ENCODE results near the gene CLCN1. TPM values are rescaled to one million over a fixed set of nuclear protein-coding genes. Genes with fewer than 3 reads are reported as not detected.

CLCN1 gene
- total and polyA plus RNA-seq, 2 donors (not counting 3 experiments of a cell fraction or from before 2014, with no cell fraction given): not detected

- no peaks in the 10 kb centered on the region for H3K9me3 ChIP-seq (replicated peaks; ENCODE audit: control insufficient read depth, insufficient read depth, low read length)
- H4K20me1 ChIP-seq (replicated peaks; ENCODE audit: control insufficient read depth, extremely low read depth, insufficient read depth, low read length): no peaks in the 10 kb centered on the region
- H3K4me1 ChIP-seq (ENCODE audit: control insufficient read depth, extremely low read depth, insufficient read depth, low read length): no peaks in the 10 kb centered on the region
- H3K36me3 ChIP-seq (ENCODE audit: control insufficient read depth in 2 of 2, extremely low read depth in 1 of 2, insufficient read depth in 2 of 2, low read length in 2 of 2): no peaks in the 10 kb centered on the region
- TF ChIP-seq EZH2 (IDR thresholded peaks at IDR 0.05; ENCODE audit: borderline replicate concordance, low read depth, low read length, severe bottlenecking): no peak
- no peak for TF ChIP-seq GATA2 (IDR thresholded peaks at IDR 0.05; ENCODE audit: insufficient read depth, insufficient read length, low read depth, low read length)
- TF ChIP-seq POLR2A (IDR thresholded peaks at IDR 0.05; ENCODE audit: low read depth, low read length): no peak
- TF ChIP-seq JUN (IDR thresholded peaks at IDR 0.05; ENCODE audit: borderline replicate concordance, insufficient read depth, insufficient read length, low read depth): no peak
- TF ChIP-seq MYC (IDR thresholded peaks at IDR 0.05; ENCODE audit: low read depth, low read length): no peak
- TF ChIP-seq POLR2AphosphoS5 (IDR thresholded peaks at IDR 0.05; ENCODE audit: insufficient read depth, low read depth, low read length): no peak
- TF ChIP-seq CTCF (IDR thresholded peaks at IDR 0.05; ENCODE audit: extremely low read depth in 1 of 2, insufficient read depth in 1 of 2, low read depth in 1 of 2, low read length in 2 of 2): no peak
- no peak for TF ChIP-seq FOS (IDR thresholded peaks at IDR 0.05; ENCODE audit: borderline replicate concordance, insufficient read depth, low read length)
- TF ChIP-seq MAX (IDR thresholded peaks at IDR 0.05; ENCODE audit: insufficient read depth, insufficient read length): no peak
- no peaks in the 10 kb centered on the region for H3K9me1 ChIP-seq (replicated peaks; ENCODE audit: control insufficient read depth, extremely low read depth, insufficient read depth, low read length)
- no TSS peak for BruUV-seq (replicated peaks)
- H3K4me3 ChIP-seq (replicated peaks in 1 of 3; ENCODE audit: insufficient read depth in 1 of 3, low read depth in 1 of 3, low read length in 3 of 3): no peak overlapping the region
- dilution Hi-C loops (cut with MboI; ENCODE audit: extremely low pct_ligation_motif_present, low sequenced_read_pairs) (no loop called here), intact Hi-C loops (cut with micrococcal nuclease) (no loop called here)
- no peak overlapping the region for H3K9ac ChIP-seq (replicated peaks; ENCODE audit: extremely low read depth, insufficient read depth, low read length)
- POLR2A ChIA-PET: no interaction called here
- H3K27ac ChIP-seq (ENCODE audit: insufficient read depth, low read depth, low read length): no peak overlapping the region
- FAIRE-seq (no peak), DNase-seq (ENCODE audit: low read depth, low spot score) (no peak)
- no peak overlapping the region for H2AFZ ChIP-seq (ENCODE audit: low read depth, low read length)
- CTCF ChIA-PET: interaction anchor here (1.5 to 3.1 kb wide), 4 partner anchors 13 to 21 kb away, joined by 6 to 12 read pairs (median 8); no protein-coding TSS in a partner anchor
- no peaks in the 10 kb centered on the region for H3K79me2 ChIP-seq (ENCODE audit: control insufficient read depth, insufficient read depth, low read length)
- no peak overlapping the region for H3K4me2 ChIP-seq (ENCODE audit: insufficient read depth, low read length)
- H3K27me3 ChIP-seq (ENCODE audit: control insufficient read depth in 2 of 2, insufficient read depth in 2 of 2, low read length in 2 of 2): peaks cover 15 to 22% of the 10 kb centered on the region in 2 experiments
These were observed 42.7 kb downstream of the CLCN1 start for GRCh38 chr7:143358626-143359025.
